OCI-LY3 (cell line): Measurements from ENCODE around the gene OR3A2.
"Not testable (repeated sequence)": the region's sequence is repeated elsewhere in the genome, so short reads cannot be mapped to it uniquely, and the experiment has no call there.

Experiments
- H2AFZ ChIP-seq: fragments of 200-600, 300-600 bp; shearing (Covaris generic); 2 replicates; pipeline ENCODE4 v1.6.0; 2014; ENCODE audit warnings: antibody characterized with exemption, low read depth, low read length
- H3K27ac ChIP-seq: fragments of 200-600, 300-600 bp; sonication (generic); 2 replicates; pipeline ENCODE4 v1.5.1; 2014; ENCODE audit warnings: mild to moderate bottlenecking, low read length, moderate library complexity, mixed read lengths
- H3K27me3 ChIP-seq: fragments of 200-600, 300-600 bp; sonication (generic); 2 replicates; pipeline ENCODE4 v1.6.1; 2014; ENCODE audit warnings: low read depth, low read length, mixed read lengths
- H3K36me3 ChIP-seq: fragments of 200-600, 300-600 bp; sonication (generic); replicated peaks from 2 replicates; pipeline ENCODE3; 2014; ENCODE audit warnings: low read depth, low read length, mixed read lengths
- H3K4me1 ChIP-seq: fragments of 300-600, 200-600 bp; sonication (generic); 2 replicates; pipeline ENCODE4 v1.6.1; 2014; ENCODE audit warnings: low read length, mixed read lengths
- H3K4me2 ChIP-seq: fragments of 200-600, 300-600 bp; sonication (generic); 2 replicates; pipeline ENCODE4 v1.6.1; 2014; ENCODE audit warnings: low read length, mixed read lengths
- H3K4me3 ChIP-seq: fragments of 300-600, 200-600 bp; sonication (generic); 2 replicates; pipeline ENCODE4 v1.5.1; 2014; ENCODE audit warnings: antibody characterized with exemption, mild to moderate bottlenecking, low read length, moderate library complexity
- H3K79me2 ChIP-seq: fragments of 300-600, 200-600 bp; shearing (Covaris generic); 2 replicates; pipeline ENCODE4 v1.6.1; 2014; ENCODE audit warnings: mild to moderate bottlenecking, low read length, mixed read lengths
- H3K9ac ChIP-seq: fragments of 300-600, 200-600 bp; shearing (Covaris generic); 2 replicates; pipeline ENCODE4 v1.6.0; 2014; ENCODE audit warnings: mild to moderate bottlenecking, low read length, moderate library complexity
- H3K9me3 ChIP-seq: fragments of 200-600, 300-600 bp; shearing (Covaris generic); 2 replicates; pipeline ENCODE4 v1.6.1; 2014; ENCODE audit warnings: low read length, mixed read lengths; ENCODE audit not compliant: insufficient read depth
- H4K20me1 ChIP-seq: fragments of 200-600, 300-600 bp; sonication (generic); 2 replicates; pipeline ENCODE4 v1.6.1; 2016; ENCODE audit warnings: low read length, mixed read lengths; ENCODE audit not compliant: insufficient read depth
- CTCF ChIP-seq: fragments of 200-600, 300-600 bp; sonication (generic); IDR thresholded peaks from 2 replicates; pipeline ENCODE4 v1.5.1; 2014; ENCODE audit warnings: antibody characterized with exemption, low read length, low read depth
- EZH2phosphoT487 ChIP-seq: fragments of 200-600 bp; shearing (Covaris generic); IDR thresholded peaks from 2 replicates; pipeline ENCODE4 v1.6.1; 2018; ENCODE audit warnings: antibody characterized with exemption, mixed run types, low read depth

The OR3A2 gene

GRCh38 chr17:3298260-3298659 is 87.8 kb downstream of the OR3A2 start, which contains the start of gene OR3A1:
Gene OR3A1 (minus strand): TSS chr17:3298360. CDS start chr17:3292582, 5,778 bp downstream.
- TF ChIP-seq EZH2phosphoT487: no peak
- TF ChIP-seq CTCF: no peak
- Histone ChIP-seq H3K4me2 (no peak within 1 kb of the TSS), H3K9me3 (no peaks in the 10 kb centered on the region), H3K79me2 (no peaks in the 10 kb centered on the region), H3K36me3 (no peaks in the 10 kb centered on the region), H4K20me1 (no peaks in the 10 kb centered on the region), H3K4me1 (no peaks in the 10 kb centered on the region), H3K4me3 (no peak within 1 kb of the TSS), H2AFZ (no peak within 1 kb of the TSS), H3K27me3 (peaks cover 8% of the 10 kb centered on the region; the same call in 1 of the 2 replicates), H3K27ac (no peak within 1 kb of the TSS), H3K9ac (no peak within 1 kb of the TSS)

GRCh38 chr17:3295632-3296031 is 90.5 kb downstream of the OR3A2 start:
- Histone ChIP-seq H4K20me1 (no peaks in the 10 kb centered on the region), H3K9me3 (no peaks in the 10 kb centered on the region), H3K27me3 (peaks cover 8% of the 10 kb centered on the region; the same call in 1 of the 2 replicates), H3K4me1 (no peaks in the 10 kb centered on the region), H3K79me2 (no peaks in the 10 kb centered on the region), H2AFZ (no peak overlapping the region), H3K36me3 (no peaks in the 10 kb centered on the region), H3K9ac (no peak overlapping the region), H3K27ac (no peak overlapping the region), H3K4me2 (no peak overlapping the region), H3K4me3 (no peak overlapping the region)
- no peak for TF ChIP-seq CTCF
- no peak for TF ChIP-seq EZH2phosphoT487

GRCh38 chr17:3293548-3293947 is 92.6 kb downstream of the OR3A2 start:
- H3K9ac ChIP-seq, H3K79me2 ChIP-seq, H3K27me3 ChIP-seq, H3K4me3 ChIP-seq, H3K4me1 ChIP-seq, H4K20me1 ChIP-seq, H3K27ac ChIP-seq, H2AFZ ChIP-seq, H3K36me3 ChIP-seq, H3K9me3 ChIP-seq, H3K4me2 ChIP-seq: not testable (repeated sequence)

GRCh38 chr17:3282901-3283300 is 103.2 kb downstream of the OR3A2 start:
- Histone ChIP-seq H3K4me2 (no peak overlapping the region), H3K4me3 (no peak overlapping the region), H3K4me1 (no peaks in the 10 kb centered on the region), H2AFZ (no peak overlapping the region), H3K9me3 (no peaks in the 10 kb centered on the region), H3K9ac (no peak overlapping the region), H3K27me3 (no peaks in the 10 kb centered on the region), H4K20me1 (no peaks in the 10 kb centered on the region), H3K36me3 (no peaks in the 10 kb centered on the region), H3K27ac (no peak overlapping the region), H3K79me2 (no peaks in the 10 kb centered on the region)
- TF ChIP-seq CTCF (no peak), EZH2phosphoT487 (no peak)

GRCh38 chr17:3276126-3276525 is 110.0 kb downstream of the OR3A2 start:
- Histone ChIP-seq H3K79me2 (no peaks in the 10 kb centered on the region), H3K4me1 (0 out of 2 replicates have a peak, but pooled peaks cover under 1% of the 10 kb centered on the region), H3K9me3 (no peaks in the 10 kb centered on the region), H3K27ac (no peak overlapping the region), H2AFZ (no peak overlapping the region), H3K4me3 (no peak overlapping the region), H3K9ac (no peak overlapping the region), H4K20me1 (no peaks in the 10 kb centered on the region), H3K27me3 (no peaks in the 10 kb centered on the region), H3K4me2 (no peak overlapping the region), H3K36me3 (no peaks in the 10 kb centered on the region)
- TF ChIP-seq EZH2phosphoT487 (no peak), CTCF (no peak)
